NOMO-1 treated with dmso at 0.1 percent for 144 hours (cell line): ENCODE data around the gene GABPB2.

Source experiments
- DNase-seq: peaks from one replicate; lab custom pipeline; 2025; ENCODE audit not compliant: unreplicated experiment; lab: John Stamatoyannopoulos, UW

The GABPB2 gene

GRCh38 chr1:151070474-151071276 is at the start of gene GABPB2:
Gene GABPB2 (plus strand): TSS chr1:151070761. CDS start chr1:151088190, 17,429 bp downstream.
- DNase-seq: peak; percentile 90

- DNase-seq: peak; percentile 45
These were observed 45.9 kb upstream of the GABPB2 start for GRCh38 chr1:151024540-151025146.

GRCh38 chr1:151026460-151026859 is 44.1 kb upstream of the GABPB2 start:
- DNase-seq: no peak

GRCh38 chr1:151032164-151032563 is 38.4 kb upstream of the GABPB2 start:
- no peak for DNase-seq

GRCh38 chr1:151035167-151035566 is 35.4 kb upstream of the GABPB2 start:
- DNase-seq: no peak

- no peak for DNase-seq
These were observed 34.2 kb upstream of the GABPB2 start, which contains the start of gene BNIPL for GRCh38 chr1:151036356-151036755. Gene BNIPL (plus strand): TSS chr1:151036586. CDS start chr1:151036726, 140 bp downstream.

GRCh38 chr1:151037032-151037431 is 33.5 kb upstream of the GABPB2 start:
- no peak for DNase-seq

GRCh38 chr1:151039521-151039920 is 31.0 kb upstream of the GABPB2 start:
- no peak for DNase-seq

- DNase-seq: no peak
These were observed 27.4 kb upstream of the GABPB2 start for GRCh38 chr1:151043163-151043562.

GRCh38 chr1:151047591-151047924 is 23.0 kb upstream of the GABPB2 start, which contains the start of gene C1orf56:
Gene C1orf56 (plus strand): TSS chr1:151047751. CDS start chr1:151047848, 97 bp downstream.
- DNase-seq: no peak

- peak; percentile 50 for DNase-seq
These were observed 22.5 kb upstream of the GABPB2 start for GRCh38 chr1:151047925-151048644.

GRCh38 chr1:151048645-151049032 is 21.9 kb upstream of the GABPB2 start:
- DNase-seq: no peak

- DNase-seq: no peak
These were observed 21.1 kb upstream of the GABPB2 start for GRCh38 chr1:151049458-151049857.

GRCh38 chr1:151050051-151050688 is 20.4 kb upstream of the GABPB2 start:
- DNase-seq: no peak

GRCh38 chr1:151051356-151052009 is 19.1 kb upstream of the GABPB2 start:
- DNase-seq: no peak

GRCh38 chr1:151054971-151055547 is 15.5 kb upstream of the GABPB2 start:
- no peak for DNase-seq

- no peak for DNase-seq
These were observed 15.0 kb upstream of the GABPB2 start for GRCh38 chr1:151055581-151055980.

GRCh38 chr1:151056149-151056548 is 14.4 kb upstream of the GABPB2 start:
- peak; percentile 5 for DNase-seq

- no peak for DNase-seq
These were observed 11.9 kb upstream of the GABPB2 start for GRCh38 chr1:151058692-151059091.
